H9 (cell line): ENCODE results near the gene CHRDL1. TPM values are rescaled to one million over a fixed set of nuclear protein-coding genes. Genes with fewer than 3 reads are reported as not detected.

ENCODE experiments used
- DNase-seq: peaks from one replicate; pipeline ENCODE4 v3.0.0-alpha.2; 2017
- H2AFZ ChIP-seq: one replicate; pipeline ENCODE4 v1.6.1; 2013; ENCODE audit warnings: mild to moderate bottlenecking, low read length, control low read depth, moderate library complexity
- H2AK5ac ChIP-seq: 2 replicates; pipeline ENCODE4 v1.6.1; 2013; ENCODE audit warnings: low read length, control low read depth, mixed read lengths; ENCODE audit not compliant: insufficient read length
- H2BK120ac ChIP-seq: one replicate; pipeline ENCODE4 v1.6.1; 2013; ENCODE audit warnings: low read depth, mild to moderate bottlenecking, low read length, control low read depth, inconsistent platforms; ENCODE audit not compliant: poor library complexity, severe bottlenecking
- H2BK12ac ChIP-seq: 2 replicates; pipeline ENCODE4 v1.6.1; 2013; ENCODE audit warnings: low read length, control low read depth, mixed read lengths, low read depth; ENCODE audit not compliant: insufficient read length
- H2BK15ac ChIP-seq: 2 replicates; pipeline ENCODE4 v1.6.1; 2013; ENCODE audit warnings: low read depth, low read length, control low read depth
- H2BK20ac ChIP-seq: one replicate; pipeline ENCODE4 v1.6.1; 2013; ENCODE audit warnings: low read depth, mild to moderate bottlenecking, low read length, control low read depth, inconsistent platforms; ENCODE audit not compliant: poor library complexity, severe bottlenecking
- H2BK5ac ChIP-seq: 2 replicates; pipeline ENCODE4 v1.6.1; 2013; ENCODE audit warnings: low read length, control low read depth, mixed read lengths; ENCODE audit not compliant: insufficient read length
- H3K14ac ChIP-seq: 2 replicates; pipeline ENCODE4 v1.6.1; 2013; ENCODE audit warnings: low read length, control low read depth; ENCODE audit not compliant: insufficient read depth
- H3K18ac ChIP-seq: 2 replicates; pipeline ENCODE4 v1.6.1; 2013; ENCODE audit warnings: low read depth, mild to moderate bottlenecking, mixed read lengths, low read length, control low read depth; ENCODE audit not compliant: insufficient read length
- H3K23ac ChIP-seq: 2 replicates; pipeline ENCODE4 v1.6.1; 2013; ENCODE audit warnings: low read length, control low read depth, mixed read lengths, low read depth; ENCODE audit not compliant: insufficient read length
- H3K23me2 ChIP-seq: 2 replicates; pipeline ENCODE4 v1.6.1; 2013; ENCODE audit warnings: low read depth, mild to moderate bottlenecking, mixed read lengths, low read length, control low read depth; ENCODE audit not compliant: insufficient read length, poor library complexity, severe bottlenecking
- H3K27ac ChIP-seq: 2 replicates; pipeline ENCODE4 v1.5.1; 2013; ENCODE audit warnings: low read length, control low read depth, mixed read lengths, low read depth; ENCODE audit not compliant: insufficient read length
- H3K27me3 ChIP-seq: 2 replicates; pipeline ENCODE4 v1.6.1; 2013; ENCODE audit warnings: low read length, control low read depth, inconsistent platforms; ENCODE audit not compliant: insufficient read depth
- H3K4ac ChIP-seq: 2 replicates; pipeline ENCODE4 v1.6.1; 2013; ENCODE audit warnings: low read depth, mild to moderate bottlenecking, control low read depth, inconsistent platforms, low read length, moderate library complexity
- H3K4me1 ChIP-seq: 2 replicates; pipeline ENCODE4 v1.6.1; 2013; ENCODE audit warnings: low read length, control low read depth, inconsistent platforms; ENCODE audit not compliant: insufficient read depth
- H3K4me2 ChIP-seq: 2 replicates; pipeline ENCODE4 v1.6.1; 2013; ENCODE audit warnings: low read length, control low read depth, mixed read lengths; ENCODE audit not compliant: insufficient read length, insufficient read depth
- H3K56ac ChIP-seq: 2 replicates; pipeline ENCODE4 v1.6.1; 2013; ENCODE audit warnings: low read depth, mild to moderate bottlenecking, mixed read lengths, low read length, control low read depth; ENCODE audit not compliant: insufficient read length
- H3K79me1 ChIP-seq: 2 replicates; pipeline ENCODE4 v1.6.1; 2013; ENCODE audit warnings: low read depth, mild to moderate bottlenecking, moderate library complexity, low read length, control low read depth, inconsistent platforms; ENCODE audit not compliant: insufficient read depth, poor library complexity, severe bottlenecking
- H3K79me2 ChIP-seq: 2 replicates; pipeline ENCODE4 v1.6.1; 2013; ENCODE audit warnings: low read length, control low read depth, inconsistent platforms; ENCODE audit not compliant: insufficient read depth
- H3K9ac ChIP-seq: 2 replicates; pipeline ENCODE4 v1.6.1; 2013; ENCODE audit warnings: low read length, control low read depth, mixed read lengths; ENCODE audit not compliant: insufficient read length; ENCODE audit errors: extremely low read depth
- H3K9me3 ChIP-seq: one replicate; pipeline ENCODE4 v1.6.1; 2013; ENCODE audit warnings: low read depth, low read length, inconsistent platforms; ENCODE audit not compliant: control insufficient read depth
- H3T11ph ChIP-seq: one replicate; pipeline ENCODE4 v1.6.1; 2013; ENCODE audit warnings: mild to moderate bottlenecking, low read length, control low read depth, inconsistent platforms
- H4K20me1 ChIP-seq: one replicate; pipeline ENCODE4 v1.6.1; 2013; ENCODE audit not compliant: control insufficient read depth, insufficient read length, insufficient read depth
- H4K5ac ChIP-seq: 2 replicates; pipeline ENCODE4 v1.6.1; 2013; ENCODE audit warnings: low read depth, mild to moderate bottlenecking, mixed read lengths, low read length, control low read depth; ENCODE audit not compliant: insufficient read length
- H4K8ac ChIP-seq: replicated peaks from 2 replicates; pipeline ENCODE4 v1.6.1; 2013; ENCODE audit warnings: low read length, control low read depth, mixed read lengths, low read depth; ENCODE audit not compliant: insufficient read length
- H4K91ac ChIP-seq: 2 replicates; pipeline ENCODE4 v1.6.1; 2013; ENCODE audit warnings: low read depth, mild to moderate bottlenecking, moderate library complexity, mixed read lengths, low read length, control low read depth; ENCODE audit not compliant: insufficient read length
- H3K27ac Mint-ChIP-seq, 3 experiments: 2 replicates in 2 of 3; 3 replicates in 1 of 3; pipeline ENCODE4 v1.8.0; 2020 to 2021; ENCODE audit warnings: mixed read lengths in 3 of 3, mild to moderate bottlenecking in 1 of 3, moderate library complexity in 1 of 3
- H3K27me3 Mint-ChIP-seq: 2 replicates; pipeline ENCODE4 v1.8.0; 2021; ENCODE audit warnings: low read depth, mild to moderate bottlenecking, moderate library complexity, mixed read lengths
- H3K36me3 Mint-ChIP-seq, 3 experiments: 2 replicates in 2 of 3; 3 replicates in 1 of 3; pipeline ENCODE4 v1.8.0; 2020 to 2021; ENCODE audit warnings: low read depth in 3 of 3, mixed read lengths in 3 of 3; ENCODE audit not compliant: insufficient read depth in 1 of 3
- H3K4me1 Mint-ChIP-seq, 2 experiments: 2 replicates each; pipeline ENCODE4 v1.8.0; 2020; ENCODE audit warnings: mixed read lengths in 2 of 2
- H3K4me3 Mint-ChIP-seq, 2 experiments: 2 replicates in 1 of 2; 3 replicates in 1 of 2; pipeline ENCODE4 v1.8.0; 2020 to 2021; ENCODE audit warnings: mild to moderate bottlenecking in 2 of 2, mixed read lengths in 2 of 2, moderate library complexity in 1 of 2
- H3K9me3 Mint-ChIP-seq, 2 experiments: 2 replicates in 1 of 2; 3 replicates in 1 of 2; pipeline ENCODE4 v1.8.0; 2020; ENCODE audit warnings: mild to moderate bottlenecking in 2 of 2, mixed read lengths in 2 of 2, moderate library complexity in 1 of 2
- WGBS: extraction: QIAGEN DNeasy Blood & Tissue Kit; methylation state at CpG from one replicate; pipeline ENCODE4 v1.1.7; 2013; ENCODE audit warnings: missing lambda C conversion rate, low lambda C conversion rate, mixed read lengths; ENCODE audit not compliant: insufficient read length; ENCODE audit errors: extremely low coverage; 5-methylcytosine and 5-hydroxymethylcytosine counted together
- total RNA-seq: library from RNA; stranded (reverse); gene quantifications from 2 replicates; pipeline ENCODE4 v1.2.1, GENCODE V29; 2021
- TF ChIP-seq, protein P1 (sequence below): fragments of 200-600 bp; sonication (generic); conservative IDR thresholded peaks from 3 replicates; pipeline ENCODE4 v1.8.0; 2021; ENCODE audit warnings: antibody characterized with exemption, mild to moderate bottlenecking

The CHRDL1 gene
- total RNA-seq, 1 experiment from 2014 or later, result 11.8 TPM

DNA sequence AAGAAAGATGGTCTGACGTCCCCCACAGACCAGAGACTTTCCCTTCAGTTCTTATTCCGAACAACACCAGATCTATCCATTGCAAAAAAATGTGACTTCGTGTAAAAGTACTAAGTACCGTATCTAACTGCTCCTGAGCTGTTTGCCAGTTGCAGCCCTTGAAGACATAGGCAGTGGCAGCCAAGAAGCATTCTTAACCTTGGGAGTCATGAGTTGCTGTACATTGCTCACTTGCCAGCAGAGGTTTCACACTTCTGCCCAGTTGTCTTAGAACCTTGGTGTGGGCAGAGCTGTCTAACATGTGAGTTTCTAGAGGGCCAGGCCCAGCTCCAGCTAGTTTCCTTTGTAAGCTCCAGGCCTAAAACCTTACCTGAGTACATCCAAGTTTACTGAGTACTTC lies 10.5 kb upstream of the CHRDL1 start:
- H2BK120ac ChIP-seq, result no peak overlapping the region
- H3K4ac ChIP-seq, result no peak overlapping the region
- H4K5ac ChIP-seq, result no peak overlapping the region
- no peaks in the 10 kb centered on the region for H3K9me3 ChIP-seq
- H3T11ph ChIP-seq, result no peak overlapping the region
- H3K23me2 ChIP-seq, result no peaks in the 10 kb centered on the region
- no peak overlapping the region for H3K56ac ChIP-seq
- H3K4me1 ChIP-seq, result no peaks in the 10 kb centered on the region
- H2BK20ac ChIP-seq, result no peak overlapping the region
- H2AFZ ChIP-seq, result no peak overlapping the region
- no peak overlapping the region for H3K9ac ChIP-seq
- H2AK5ac ChIP-seq, result no peak overlapping the region
- H2BK12ac ChIP-seq, result no peak overlapping the region
- H4K20me1 ChIP-seq, result no peaks in the 10 kb centered on the region
- no CpG with 5 or more reads among the region's 4 CpGs for WGBS
- no peak for DNase-seq
- no peak overlapping the region for H4K91ac ChIP-seq
- TF ChIP-seq, protein P1, sequence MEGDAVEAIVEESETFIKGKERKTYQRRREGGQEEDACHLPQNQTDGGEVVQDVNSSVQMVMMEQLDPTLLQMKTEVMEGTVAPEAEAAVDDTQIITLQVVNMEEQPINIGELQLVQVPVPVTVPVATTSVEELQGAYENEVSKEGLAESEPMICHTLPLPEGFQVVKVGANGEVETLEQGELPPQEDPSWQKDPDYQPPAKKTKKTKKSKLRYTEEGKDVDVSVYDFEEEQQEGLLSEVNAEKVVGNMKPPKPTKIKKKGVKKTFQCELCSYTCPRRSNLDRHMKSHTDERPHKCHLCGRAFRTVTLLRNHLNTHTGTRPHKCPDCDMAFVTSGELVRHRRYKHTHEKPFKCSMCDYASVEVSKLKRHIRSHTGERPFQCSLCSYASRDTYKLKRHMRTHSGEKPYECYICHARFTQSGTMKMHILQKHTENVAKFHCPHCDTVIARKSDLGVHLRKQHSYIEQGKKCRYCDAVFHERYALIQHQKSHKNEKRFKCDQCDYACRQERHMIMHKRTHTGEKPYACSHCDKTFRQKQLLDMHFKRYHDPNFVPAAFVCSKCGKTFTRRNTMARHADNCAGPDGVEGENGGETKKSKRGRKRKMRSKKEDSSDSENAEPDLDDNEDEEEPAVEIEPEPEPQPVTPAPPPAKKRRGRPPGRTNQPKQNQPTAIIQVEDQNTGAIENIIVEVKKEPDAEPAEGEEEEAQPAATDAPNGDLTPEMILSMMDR, result no peak
- H3K79me2 ChIP-seq, result no peaks in the 10 kb centered on the region
- Mint-ChIP-seq H3K36me3 (no peaks in the 10 kb centered on the region; a peak in 1 of 7 replicates), H3K4me3 (no peak overlapping the region), H3K27me3 (no peaks in the 10 kb centered on the region; the same call in none of the 2 replicates), H3K27ac (no peak overlapping the region), H3K9me3 (no peaks in the 10 kb centered on the region), H3K4me1 (peaks cover under 1 to 4% of the 10 kb centered on the region in 2 experiments; a peak in 2 of 4 replicates)
- no peak overlapping the region for H4K8ac ChIP-seq
- H3K18ac ChIP-seq, result no peak overlapping the region
- H3K27me3 ChIP-seq, result no peaks in the 10 kb centered on the region
- no peak overlapping the region for H3K14ac ChIP-seq
- H3K23ac ChIP-seq, result no peak overlapping the region
- H2BK15ac ChIP-seq, result no peak overlapping the region
- H3K79me1 ChIP-seq, result no peaks in the 10 kb centered on the region
- no peak overlapping the region for H3K27ac ChIP-seq
- H2BK5ac ChIP-seq, result no peak overlapping the region
- no peak overlapping the region for H3K4me2 ChIP-seq
